Measurements from ENCODE around the gene BUD23. TPM values are rescaled to one million over a fixed set of nuclear protein-coding genes. Genes with fewer than 3 reads are reported as not detected.
A peak's percentile ranks its signal among the peaks of the same experiment; 100 is the strongest.
"Not testable (repeated sequence)": the region's sequence is repeated elsewhere in the genome, so short reads cannot be mapped to it uniquely, and the experiment has no call there.

BUD23 gene
- total RNA-seq, 1 experiment from 2014 or later, result 124 TPM

DNA sequence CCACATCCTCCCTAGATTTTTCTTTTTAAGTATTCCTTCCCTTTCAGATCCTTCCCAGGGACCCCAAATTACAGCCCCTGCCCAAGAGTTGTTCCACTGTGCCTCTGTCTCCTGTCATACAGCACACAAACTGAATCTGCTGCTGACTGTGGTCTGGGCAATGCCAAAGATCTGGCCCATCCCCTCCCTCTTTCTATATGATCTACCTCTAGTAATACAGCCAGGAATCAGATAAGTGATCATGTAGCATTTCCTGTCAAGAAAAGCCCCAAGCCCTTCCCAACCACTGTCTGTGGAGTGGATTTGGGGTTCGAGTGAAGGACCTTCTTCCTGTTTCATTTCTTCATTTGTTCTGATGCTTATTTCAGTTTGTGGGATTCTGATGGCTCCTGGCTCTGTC is 29.4 kb downstream of the BUD23 start:
- TF ChIP-seq TCF7L2 (IDR thresholded peaks at IDR 0.05; ENCODE audit: low read depth, low read length), result no peak
- no peak for TF ChIP-seq POLR2AphosphoS5 (IDR thresholded peaks at IDR 0.05; ENCODE audit: low read depth, low read length)
- no peak for TF ChIP-seq REST (IDR thresholded peaks at IDR 0.05; ENCODE audit: insufficient read depth in 1 of 2, low read depth in 2 of 2, low read length in 1 of 2)
- no peak for TF ChIP-seq SIN3A (IDR thresholded peaks at IDR 0.05; ENCODE audit: borderline replicate concordance, insufficient read depth, low read depth, low read length)
- TF ChIP-seq CTCF (IDR thresholded peaks at IDR 0.05), result no peak
- POLR2A ChIA-PET, result interaction anchor here (0.8 to 1.1 kb wide), 2 partner anchors 10 to 54 kb away, joined by 3 to 4 read pairs; no protein-coding TSS in a partner anchor
- CTCF ChIA-PET, result no interaction called here
- H3K27ac ChIP-seq (ENCODE audit: low read length), result peak overlapping the region; percentile 75
- no peak overlapping the region for H3K4me3 ChIP-seq (ENCODE audit: low read depth in 2 of 2, low read length in 2 of 2)
- peaks cover 84% of the 10 kb centered on the region for H3K4me1 ChIP-seq (ENCODE audit: control insufficient read depth, insufficient read depth, low read length)
- BruUV-seq (replicated peaks), result no TSS peak
- no peaks in the 10 kb centered on the region for H3K36me3 ChIP-seq (ENCODE audit: control insufficient read depth, insufficient read depth, low read length)
- ATAC-seq (no peak), DNase-seq (ENCODE audit: low read depth, low spot score) (no peak)
- no peaks in the 10 kb centered on the region for H3K9me3 ChIP-seq (ENCODE audit: control insufficient read depth, insufficient read depth, low read depth, low read length)
- H3K27me3 ChIP-seq (ENCODE audit: control insufficient read depth, insufficient read depth, low read length), result no peaks in the 10 kb centered on the region
- in situ Hi-C loops (cut with HindIII; ENCODE audit: low pct_unique_long_range_greater_than_20kb, low sequenced_read_pairs) (no loop called here), intact Hi-C loops (cut with micrococcal nuclease; ENCODE audit: unreplicated experiment) (no loop called here)

- H3K4me3 ChIP-seq (ENCODE audit: low read depth in 2 of 2, low read length in 2 of 2); DNase-seq (ENCODE audit: low read depth, low spot score); intact Hi-C loops (cut with micrococcal nuclease; ENCODE audit: unreplicated experiment); H3K9me3 ChIP-seq (ENCODE audit: control insufficient read depth, insufficient read depth, low read depth, low read length); BruUV-seq (replicated peaks); ATAC-seq; H3K36me3 ChIP-seq (ENCODE audit: control insufficient read depth, insufficient read depth, low read length); in situ Hi-C loops (cut with HindIII; ENCODE audit: low pct_unique_long_range_greater_than_20kb, low sequenced_read_pairs); H3K27me3 ChIP-seq (ENCODE audit: control insufficient read depth, insufficient read depth, low read length): not testable (repeated sequence)
- Histone ChIP-seq H3K27ac (ENCODE audit: low read length) (peak overlapping the region; percentile 75), H3K4me1 (ENCODE audit: control insufficient read depth, insufficient read depth, low read length) (peaks cover 85% of the 10 kb centered on the region)
- ChIA-PET CTCF (interaction anchor here (0.6 kb wide), 1 partner anchor 97 kb away, joined by 4 read pairs; no protein-coding TSS in a partner anchor), POLR2A (interaction anchor here (0.8 kb wide), 1 partner anchor 55 kb away, joined by 4 read pairs; no protein-coding TSS in a partner anchor)
These were observed 29.9 kb downstream of the BUD23 start for GRCh38 chr7:73713319-73713718.

- in situ Hi-C loops (cut with HindIII; ENCODE audit: low pct_unique_long_range_greater_than_20kb, low sequenced_read_pairs), result no loop called here
- no peaks in the 10 kb centered on the region for H3K36me3 ChIP-seq (ENCODE audit: control insufficient read depth, insufficient read depth, low read length)
- CTCF ChIA-PET, result no interaction called here
- peak; percentile 88 for ATAC-seq
- TF ChIP-seq REST (IDR thresholded peaks at IDR 0.05; ENCODE audit: insufficient read depth in 1 of 2, low read depth in 2 of 2, low read length in 1 of 2) (no peak), SIN3A (IDR thresholded peaks at IDR 0.05; ENCODE audit: borderline replicate concordance, insufficient read depth, low read depth, low read length) (peak; percentile 81; the same call in 1 of the 2 replicates), CTCF (IDR thresholded peaks at IDR 0.05) (no peak), POLR2AphosphoS5 (IDR thresholded peaks at IDR 0.05; ENCODE audit: low read depth, low read length) (peak; percentile 89), TCF7L2 (IDR thresholded peaks at IDR 0.05; ENCODE audit: low read depth, low read length) (peak; percentile 71; the same call in 1 of the 2 replicates)
- peak; percentile 98 for DNase-seq (ENCODE audit: low read depth, low spot score)
- peak overlapping the region in 1 of 2 experiments; percentile 82; a peak in 3 of 4 replicates for H3K4me3 ChIP-seq (ENCODE audit: low read depth in 2 of 2, low read length in 2 of 2)
- no TSS peak for BruUV-seq (replicated peaks)
- POLR2A ChIA-PET, result interaction anchor here (0.5 kb wide), 1 partner anchor 174 kb away, joined by 8 read pairs; no protein-coding TSS in a partner anchor
- intact Hi-C loops (cut with micrococcal nuclease; ENCODE audit: unreplicated experiment), result no loop called here
- peaks cover 75% of the 10 kb centered on the region for H3K4me1 ChIP-seq (ENCODE audit: control insufficient read depth, insufficient read depth, low read length)
- no peaks in the 10 kb centered on the region for H3K27me3 ChIP-seq (ENCODE audit: control insufficient read depth, insufficient read depth, low read length)
- H3K27ac ChIP-seq (ENCODE audit: low read length), result peak overlapping the region; percentile 96
- no peaks in the 10 kb centered on the region for H3K9me3 ChIP-seq (ENCODE audit: control insufficient read depth, insufficient read depth, low read depth, low read length)
These were observed 32.4 kb downstream of the BUD23 start for GRCh38 chr7:73715648-73716317.

Data from Panc1 (cell line).